ENCODE results near the gene RTKN. TPM values are rescaled to one million over a fixed set of nuclear protein-coding genes. Genes with fewer than 3 reads are reported as not detected.
A peak's percentile ranks its signal among the peaks of the same experiment; 100 is the strongest.

Gene RTKN
- total RNA-seq, 1 donor = 14.1 TPM

DNA sequence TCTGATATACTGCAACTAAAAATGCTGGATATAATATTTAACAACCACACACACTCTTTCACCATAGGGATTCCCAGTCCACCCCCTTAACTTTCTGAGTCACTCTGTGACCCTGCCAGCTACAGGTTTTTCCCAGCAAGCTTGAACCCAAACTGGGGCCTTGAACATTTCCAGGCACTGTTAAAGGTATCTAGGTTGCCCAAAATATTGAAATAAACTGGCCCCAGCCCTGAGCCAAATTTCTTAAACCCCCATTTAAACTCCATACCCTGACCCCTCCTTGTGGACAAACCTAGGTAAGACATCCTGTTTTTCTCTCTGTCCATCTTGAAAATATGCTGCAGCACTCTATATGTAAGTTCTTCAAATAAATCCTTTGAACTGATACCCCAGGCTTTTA, 42.0 kb downstream of the RTKN start:
- DNase-seq (ENCODE audit: insufficient read length, low spot score, missing footprints) = peak; percentile 62
- H3K4me1 ChIP-seq (ENCODE audit: insufficient read depth, low read length) = no peaks in the 10 kb centered on the region
- H3K4me3 ChIP-seq (ENCODE audit: insufficient read depth, low read length) = no peak overlapping the region
- no peak overlapping the region for H3K4me2 ChIP-seq (ENCODE audit: insufficient read depth, low read length)
- H3K27ac ChIP-seq (ENCODE audit: low read depth, low read length) = no peak overlapping the region
- H4K20me1 ChIP-seq (ENCODE audit: insufficient read depth, low read length) = no peaks in the 10 kb centered on the region
- no peaks in the 10 kb centered on the region for H3K9me3 ChIP-seq (ENCODE audit: low read depth, low read length)
- H3K36me3 ChIP-seq (ENCODE audit: insufficient read depth, low read length) = no peaks in the 10 kb centered on the region
- no peaks in the 10 kb centered on the region for H3K79me2 ChIP-seq (ENCODE audit: insufficient read depth, low read length)
- no peaks in the 10 kb centered on the region for H3K27me3 ChIP-seq (ENCODE audit: insufficient read depth, low read length)
- TF ChIP-seq, protein P1, sequence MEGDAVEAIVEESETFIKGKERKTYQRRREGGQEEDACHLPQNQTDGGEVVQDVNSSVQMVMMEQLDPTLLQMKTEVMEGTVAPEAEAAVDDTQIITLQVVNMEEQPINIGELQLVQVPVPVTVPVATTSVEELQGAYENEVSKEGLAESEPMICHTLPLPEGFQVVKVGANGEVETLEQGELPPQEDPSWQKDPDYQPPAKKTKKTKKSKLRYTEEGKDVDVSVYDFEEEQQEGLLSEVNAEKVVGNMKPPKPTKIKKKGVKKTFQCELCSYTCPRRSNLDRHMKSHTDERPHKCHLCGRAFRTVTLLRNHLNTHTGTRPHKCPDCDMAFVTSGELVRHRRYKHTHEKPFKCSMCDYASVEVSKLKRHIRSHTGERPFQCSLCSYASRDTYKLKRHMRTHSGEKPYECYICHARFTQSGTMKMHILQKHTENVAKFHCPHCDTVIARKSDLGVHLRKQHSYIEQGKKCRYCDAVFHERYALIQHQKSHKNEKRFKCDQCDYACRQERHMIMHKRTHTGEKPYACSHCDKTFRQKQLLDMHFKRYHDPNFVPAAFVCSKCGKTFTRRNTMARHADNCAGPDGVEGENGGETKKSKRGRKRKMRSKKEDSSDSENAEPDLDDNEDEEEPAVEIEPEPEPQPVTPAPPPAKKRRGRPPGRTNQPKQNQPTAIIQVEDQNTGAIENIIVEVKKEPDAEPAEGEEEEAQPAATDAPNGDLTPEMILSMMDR (IDR thresholded peaks at IDR 0.05; ENCODE audit: extremely low read depth, low read depth, low read length) = peak; percentile 67
- H2AFZ ChIP-seq (ENCODE audit: low read length) = no peak overlapping the region

DNA sequence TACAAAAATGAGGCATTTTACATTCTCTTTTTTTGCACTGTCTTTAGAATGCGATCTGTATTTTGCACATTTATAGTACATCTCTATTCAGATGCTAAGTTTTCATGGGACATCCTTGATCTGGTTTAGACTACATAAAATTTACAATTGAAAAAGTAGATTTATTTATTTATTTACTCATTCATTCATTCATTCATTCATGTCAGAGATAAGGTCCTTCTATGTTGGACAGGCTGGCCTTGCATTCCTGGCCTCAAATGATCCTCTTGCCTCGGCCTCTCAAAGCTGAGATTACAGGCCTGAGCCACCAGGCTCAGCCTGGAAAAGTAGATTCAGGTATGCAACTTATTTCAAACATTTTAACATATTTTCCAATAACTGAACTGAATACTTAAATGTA, 45.6 kb downstream of the RTKN start:
- Histone ChIP-seq H3K27me3 (ENCODE audit: insufficient read depth, low read length) (no peaks in the 10 kb centered on the region), H3K4me2 (ENCODE audit: insufficient read depth, low read length) (no peak overlapping the region), H3K4me1 (ENCODE audit: insufficient read depth, low read length) (peaks cover 1% of the 10 kb centered on the region), H3K36me3 (ENCODE audit: insufficient read depth, low read length) (no peaks in the 10 kb centered on the region), H2AFZ (ENCODE audit: low read length) (no peak overlapping the region), H4K20me1 (ENCODE audit: insufficient read depth, low read length) (no peaks in the 10 kb centered on the region), H3K27ac (ENCODE audit: low read depth, low read length) (no peak overlapping the region), H3K4me3 (ENCODE audit: insufficient read depth, low read length) (no peak overlapping the region), H3K79me2 (ENCODE audit: insufficient read depth, low read length) (peaks cover 7% of the 10 kb centered on the region), H3K9me3 (ENCODE audit: low read depth, low read length) (no peaks in the 10 kb centered on the region)
- DNase-seq (ENCODE audit: insufficient read length, low spot score, missing footprints) = no peak
- TF ChIP-seq, protein P1 (IDR thresholded peaks at IDR 0.05; ENCODE audit: extremely low read depth, low read depth, low read length) = no peak

DNA sequence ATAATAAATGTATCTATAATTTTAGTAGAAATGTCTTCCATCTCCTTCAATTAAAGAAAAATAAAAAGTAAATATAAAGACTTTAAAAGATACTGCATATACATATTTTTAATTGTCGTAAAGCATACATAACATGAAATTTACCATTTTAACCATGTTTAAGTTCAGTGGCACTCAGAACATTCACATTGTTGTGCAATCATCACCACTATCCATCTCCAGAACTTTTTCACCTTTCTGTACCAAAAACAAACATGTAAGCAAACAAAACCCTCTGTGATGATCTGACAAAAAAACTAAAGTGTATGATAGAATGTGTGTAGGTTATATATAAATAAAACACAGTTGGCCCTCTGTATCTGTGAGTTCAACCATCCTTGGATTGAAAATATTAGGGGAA, 48.2 kb downstream of the RTKN start:
- TF ChIP-seq, protein P1 (IDR thresholded peaks at IDR 0.05; ENCODE audit: extremely low read depth, low read depth, low read length) = no peak
- no peaks in the 10 kb centered on the region for H3K27me3 ChIP-seq (ENCODE audit: insufficient read depth, low read length)
- no peak overlapping the region for H3K4me3 ChIP-seq (ENCODE audit: insufficient read depth, low read length)
- H2AFZ ChIP-seq (ENCODE audit: low read length) = no peak overlapping the region
- H3K36me3 ChIP-seq (ENCODE audit: insufficient read depth, low read length) = no peaks in the 10 kb centered on the region
- H3K4me1 ChIP-seq (ENCODE audit: insufficient read depth, low read length) = peaks cover 12% of the 10 kb centered on the region
- H3K9me3 ChIP-seq (ENCODE audit: low read depth, low read length) = no peaks in the 10 kb centered on the region
- H3K4me2 ChIP-seq (ENCODE audit: insufficient read depth, low read length) = no peak overlapping the region
- H3K79me2 ChIP-seq (ENCODE audit: insufficient read depth, low read length) = peaks cover 33% of the 10 kb centered on the region
- peaks cover 14% of the 10 kb centered on the region for H4K20me1 ChIP-seq (ENCODE audit: insufficient read depth, low read length)
- DNase-seq (ENCODE audit: insufficient read length, low spot score, missing footprints) = no peak
- H3K27ac ChIP-seq (ENCODE audit: low read depth, low read length) = no peak overlapping the region

DNA sequence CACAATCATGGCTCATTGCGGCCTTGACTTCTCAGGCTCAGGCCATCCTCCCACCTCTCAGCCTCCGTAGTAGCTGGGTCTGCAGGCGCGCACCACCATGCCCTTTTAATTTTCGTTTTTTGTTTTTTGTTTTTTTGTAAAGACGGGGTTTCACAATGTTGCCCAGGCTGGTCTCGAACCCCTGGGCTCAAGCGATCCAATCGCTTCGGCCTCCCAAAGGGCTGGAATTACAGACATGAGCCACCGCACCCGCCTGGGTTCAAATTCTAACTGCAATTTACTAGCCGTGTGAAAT, 49.3 kb downstream of the RTKN start:
- TF ChIP-seq, protein P1 (IDR thresholded peaks at IDR 0.05; ENCODE audit: extremely low read depth, low read depth, low read length) = no peak
- no peak overlapping the region for H3K27ac ChIP-seq (ENCODE audit: low read depth, low read length)
- peaks cover 24% of the 10 kb centered on the region for H4K20me1 ChIP-seq (ENCODE audit: insufficient read depth, low read length)
- no peaks in the 10 kb centered on the region for H3K9me3 ChIP-seq (ENCODE audit: low read depth, low read length)
- DNase-seq (ENCODE audit: insufficient read length, low spot score, missing footprints) = no peak
- H3K4me2 ChIP-seq (ENCODE audit: insufficient read depth, low read length) = peak overlapping the region; percentile 97
- H2AFZ ChIP-seq (ENCODE audit: low read length) = peak overlapping the region; percentile 92
- H3K79me2 ChIP-seq (ENCODE audit: insufficient read depth, low read length) = peaks cover 45% of the 10 kb centered on the region
- H3K4me3 ChIP-seq (ENCODE audit: insufficient read depth, low read length) = peak overlapping the region; percentile 93
- peaks cover 21% of the 10 kb centered on the region for H3K4me1 ChIP-seq (ENCODE audit: insufficient read depth, low read length)
- no peaks in the 10 kb centered on the region for H3K36me3 ChIP-seq (ENCODE audit: insufficient read depth, low read length)
- H3K27me3 ChIP-seq (ENCODE audit: insufficient read depth, low read length) = no peaks in the 10 kb centered on the region
